Kidney (tissue), 14 donors: ENCODE results near the gene THPO. TPM values are rescaled to one million over a fixed set of nuclear protein-coding genes. Genes with fewer than 3 reads are reported as not detected.

Experiments
- DNase-seq, 5 donors: peaks; one replicate each; pipeline ENCODE4 v3.0.0-alpha.2; 2013 to 2020
- FAIRE-seq: peaks from 2 replicates; lab custom pipeline; 2012; peaks lifted over from hg19 to GRCh38; lab: Jason Lieb, UNC
- H3K27ac ChIP-seq, 2 donors: one replicate each; pipeline ENCODE4 v1.7.0; 2013; ENCODE audit warnings: low read depth in 2 of 2, low read length in 2 of 2, inconsistent platforms in 1 of 2
- H3K27me3 ChIP-seq: one replicate; pipeline ENCODE4 v1.7.1; 2013; ENCODE audit warnings: low read length, inconsistent platforms; ENCODE audit not compliant: control insufficient read depth, insufficient read depth
- H3K36me3 ChIP-seq, 3 donors: one replicate each; pipeline versions ENCODE4 v1.7.0 to v1.7.1; 2013; ENCODE audit warnings: low read length in 3 of 3, control low read depth in 1 of 3, inconsistent platforms in 1 of 3; ENCODE audit not compliant: insufficient read depth in 3 of 3, control insufficient read depth in 2 of 3
- H3K4me1 ChIP-seq, 3 donors: one replicate each; pipeline versions ENCODE4 v1.7.0 to v1.7.1; 2013; ENCODE audit warnings: low read length in 3 of 3, inconsistent platforms in 1 of 3, low read depth in 1 of 3; ENCODE audit not compliant: control insufficient read depth in 2 of 3, insufficient read depth in 2 of 3
- H3K4me3 ChIP-seq, 3 donors: one replicate each; pipeline versions ENCODE4 v1.7.0 to v1.8.1; 2013; ENCODE audit warnings: low read length in 3 of 3, control low read depth in 1 of 3, inconsistent platforms in 1 of 3
- H3K9ac ChIP-seq, 3 donors: one replicate each; pipeline versions ENCODE4 v1.7.0 to v1.7.1; 2013; ENCODE audit warnings: low read length in 3 of 3, control low read depth in 1 of 3, inconsistent platforms in 1 of 3
- H3K9me3 ChIP-seq, 3 donors: one replicate each; pipeline versions ENCODE4 v1.7.0 to v1.7.1; 2013; ENCODE audit warnings: low read length in 3 of 3, control low read depth in 1 of 3, inconsistent platforms in 1 of 3; ENCODE audit not compliant: control insufficient read depth in 2 of 3, insufficient read depth in 1 of 3
- CTCF ChIP-seq: IDR thresholded peaks from 3 replicates; pipeline ENCODE4 v1.5.1; 2012; ENCODE audit warnings: mild to moderate bottlenecking, moderate library complexity, borderline replicate concordance; ENCODE audit not compliant: insufficient read depth; ENCODE audit errors: extremely low read depth
- intact Hi-C: fragments of 100-400 bp; cut with DNase I; formaldehyde crosslinking; loops from one replicate; pipeline ENCODE4 v1.11.1; 2022
- polyA plus RNA-seq: library from polyadenylated mRNA; stranded (reverse); fragments of 350-450 nt; fragmentation: Illumina TruSeq; extraction: RNeasy Lipid Tissue Mini Kit (QIAGEN cat#74804); gene quantifications from one replicate; pipeline ENCODE4 v1.2.3, GENCODE V29; 2014; ENCODE audit warnings: low read depth, low replicate concordance; ENCODE audit not compliant: insufficient read depth
- total RNA-seq: library from RNA; stranded (reverse); fragmentation: NEBNext Ultra II Directional; extraction: Animal tissue kit (Norgen Biotek cat#: 25700); gene quantifications from one replicate; pipeline ENCODE4 v1.2.1, GENCODE V29; 2021
- donor health status: control.
- donor health status: control.
- donor health status: control.
- donor health status: control.
- donor health status: control.
- donor health status: DM: yes; HTN: yes; CAD: no.
- donor health status: Normal renal cell carcinoma (clear cell type).

Gene THPO
- total and polyA plus RNA-seq, 2 donors from 2014 or later = 0.85 to 5.7 TPM

- H3K36me3 ChIP-seq = peaks cover 0 to 5% (median 4%) of the 10 kb centered on the region in 3 donors
- TF ChIP-seq CTCF = no peak
- H3K27ac ChIP-seq = no peak overlapping the region
- no peaks in the 10 kb centered on the region for H3K27me3 ChIP-seq
- intact Hi-C loops = no loop called here
- DNase-seq (peak in 1 of 5 donors; percentile 74), FAIRE-seq (no peak)
- no peaks in the 10 kb centered on the region for H3K9me3 ChIP-seq
- no peak overlapping the region for H3K4me3 ChIP-seq
- peaks cover 0 to 8% (median 2%) of the 10 kb centered on the region in 3 donors for H3K4me1 ChIP-seq
- no peak overlapping the region for H3K9ac ChIP-seq
Observed at GRCh38 chr3:184353546-184353941, 24.5 kb downstream of the THPO start.

GRCh38 chr3:184352897-184353545 lies 25.0 kb downstream of the THPO start:
- no peak for DNase-seq
- no peak for FAIRE-seq
- Histone ChIP-seq H3K27me3 (no peaks in the 10 kb centered on the region), H3K9me3 (no peaks in the 10 kb centered on the region), H3K27ac (no peak overlapping the region), H3K4me3 (no peak overlapping the region), H3K4me1 (peaks cover 0 to 8% (median 2%) of the 10 kb centered on the region in 3 donors), H3K36me3 (peaks cover 0 to 5% (median 0%) of the 10 kb centered on the region in 3 donors), H3K9ac (no peak overlapping the region)
- no peak for TF ChIP-seq CTCF
- intact Hi-C loops = no loop called here

- H3K9me3 ChIP-seq = no peaks in the 10 kb centered on the region
- FAIRE-seq (no peak), DNase-seq (peak in 2 of 5 donors; percentile 34 to 40)
- H3K36me3 ChIP-seq = peaks cover 0 to 5% (median 0%) of the 10 kb centered on the region in 3 donors
- intact Hi-C loops = no loop called here
- H3K9ac ChIP-seq = no peak overlapping the region
- no peak for TF ChIP-seq CTCF
- H3K27me3 ChIP-seq = no peaks in the 10 kb centered on the region
- H3K27ac ChIP-seq = peak overlapping the region in 1 of 2 donors; percentile 38
- peaks cover 0 to 8% (median 2%) of the 10 kb centered on the region in 3 donors for H3K4me1 ChIP-seq
- H3K4me3 ChIP-seq = no peak overlapping the region
Observed at GRCh38 chr3:184352149-184352785, 25.7 kb downstream of the THPO start.
